Endodermal cell (in vitro differentiated cells): Measurements from ENCODE around the gene ZMIZ1. TPM values are rescaled to one million over a fixed set of nuclear protein-coding genes. Genes with fewer than 3 reads are reported as not detected.
A peak's percentile ranks its signal among the peaks of the same experiment; 100 is the strongest.

ENCODE experiments used
- DNase-seq: peaks from one replicate; pipeline ENCODE4 v3.0.0-alpha.2; 2017
- H3K27ac ChIP-seq: 2 replicates; pipeline ENCODE4 v1.5.1; 2013; ENCODE audit warnings: mild to moderate bottlenecking, low read depth, low read length, moderate library complexity
- H3K27me3 ChIP-seq: 2 replicates; pipeline ENCODE4 v1.6.1; 2013; ENCODE audit warnings: mild to moderate bottlenecking, low read length, moderate library complexity; ENCODE audit not compliant: insufficient read depth, control insufficient read depth, poor library complexity, severe bottlenecking
- H3K36me3 ChIP-seq: 2 replicates; pipeline ENCODE4 v1.7.0; 2013; ENCODE audit warnings: mild to moderate bottlenecking, low read length, moderate library complexity; ENCODE audit not compliant: control insufficient read depth, insufficient read depth
- H3K4me1 ChIP-seq: one replicate; pipeline ENCODE4 v1.7.0; 2013; ENCODE audit warnings: low read length; ENCODE audit not compliant: control insufficient read depth, insufficient read depth
- H3K4me3 ChIP-seq: 2 replicates; pipeline ENCODE4 v1.5.1; 2013; ENCODE audit warnings: mild to moderate bottlenecking, low read length, moderate library complexity
- H3K9ac ChIP-seq: 2 replicates; pipeline ENCODE4 v1.6.1; 2013; ENCODE audit warnings: mild to moderate bottlenecking, low read length, moderate library complexity; ENCODE audit not compliant: poor library complexity, severe bottlenecking; ENCODE audit errors: extremely low read depth
- H3K9me3 ChIP-seq: 2 replicates; pipeline ENCODE4 v1.6.1; 2013; ENCODE audit warnings: mild to moderate bottlenecking, low read length, moderate library complexity; ENCODE audit not compliant: control insufficient read depth
- H3K27ac Mint-ChIP-seq: 2 replicates; pipeline ENCODE4 v1.8.0; 2020; ENCODE audit warnings: mixed read lengths
- H3K27me3 Mint-ChIP-seq: 2 replicates; pipeline ENCODE4 v1.8.0; 2021; ENCODE audit warnings: mild to moderate bottlenecking, mixed read lengths; ENCODE audit not compliant: insufficient read depth
- H3K36me3 Mint-ChIP-seq: 2 replicates; pipeline ENCODE4 v1.8.0; 2020; ENCODE audit warnings: low read depth, mixed read lengths
- H3K4me1 Mint-ChIP-seq: 2 replicates; pipeline ENCODE4 v1.8.0; 2020; ENCODE audit warnings: mixed read lengths
- H3K4me3 Mint-ChIP-seq: 2 replicates; pipeline ENCODE4 v1.8.0; 2020; ENCODE audit warnings: mild to moderate bottlenecking, moderate library complexity, mixed read lengths
- H3K9me3 Mint-ChIP-seq: 2 replicates; pipeline ENCODE4 v1.8.0; 2020; ENCODE audit warnings: mild to moderate bottlenecking, mixed read lengths
- CTCF ChIP-seq: fragments of 200-600 bp; sonication (generic); conservative IDR thresholded peaks from 2 replicates; pipeline ENCODE4 v1.5.0; 2021; ENCODE audit warnings: antibody characterized with exemption, mild to moderate bottlenecking
- WGBS, 2 experiments: methylation state at CpG; one replicate each; pipeline versions ENCODE4 v1.1.5 to v1.1.7; 2013; ENCODE audit warnings: missing lambda C conversion rate in 2 of 2, mixed read lengths in 1 of 2; ENCODE audit not compliant: insufficient coverage in 1 of 2, insufficient read length in 1 of 2; 5-methylcytosine and 5-hydroxymethylcytosine counted together
- total RNA-seq, 2 donors: library from RNA; stranded (reverse); fragmentation: NEBNext Ultra II Directional in 1 of 2; extraction: Animal tissue kit (Norgen Biotek cat#: 25700) in 1 of 2; gene quantifications; 2 replicates in 1 of 2; 3 replicates in 1 of 2; pipeline ENCODE4 v1.2.1, GENCODE V29; 2021

The ZMIZ1 gene
- total RNA-seq, 2 donors from 2014 or later = 65.3 to 67.5 TPM

GRCh38 chr10:79105818-79106217 is 37.1 kb downstream of the ZMIZ1 start:
- H3K36me3 ChIP-seq = peaks cover 4% of the 10 kb centered on the region
- peaks cover 7% of the 10 kb centered on the region for H3K36me3 Mint-ChIP-seq
- H3K4me1 ChIP-seq = peaks cover 8% of the 10 kb centered on the region
- TF ChIP-seq CTCF = peak; percentile 15
- no peak overlapping the region for H3K27ac ChIP-seq
- no peak overlapping the region for H3K27ac Mint-ChIP-seq
- no peaks in the 10 kb centered on the region for H3K27me3 ChIP-seq
- 90 to 97% methylated on average over 5 to 6 of the region's 6 CpGs for WGBS, 2 experiments
- no peak overlapping the region for H3K9ac ChIP-seq
- H3K4me1 Mint-ChIP-seq = peaks cover 36% of the 10 kb centered on the region
- DNase-seq = no peak
- H3K4me3 ChIP-seq = no peak overlapping the region
- H3K4me3 Mint-ChIP-seq = no peak overlapping the region
- H3K9me3 Mint-ChIP-seq = no peaks in the 10 kb centered on the region
- H3K27me3 Mint-ChIP-seq = no peaks in the 10 kb centered on the region
- H3K9me3 ChIP-seq = no peaks in the 10 kb centered on the region

GRCh38 chr10:79106256-79107050 is 37.7 kb downstream of the ZMIZ1 start:
- H3K9me3 ChIP-seq = no peaks in the 10 kb centered on the region
- DNase-seq = no peak
- H3K27ac Mint-ChIP-seq = peak overlapping the region; percentile 41
- no peak overlapping the region for H3K9ac ChIP-seq
- H3K4me1 ChIP-seq = peaks cover 8% of the 10 kb centered on the region
- H3K9me3 Mint-ChIP-seq = no peaks in the 10 kb centered on the region
- no peak overlapping the region for H3K4me3 ChIP-seq
- H3K4me1 Mint-ChIP-seq = peaks cover 30% of the 10 kb centered on the region
- H3K36me3 ChIP-seq = peaks cover 7% of the 10 kb centered on the region
- peaks cover 13% of the 10 kb centered on the region for H3K36me3 Mint-ChIP-seq
- H3K27ac ChIP-seq = peak overlapping the region; percentile 19
- TF ChIP-seq CTCF = no peak
- 94% methylated on average over 6 to 10 of the region's 10 CpGs for WGBS, 2 experiments
- H3K27me3 ChIP-seq = no peaks in the 10 kb centered on the region
- no peak overlapping the region for H3K4me3 Mint-ChIP-seq
- no peaks in the 10 kb centered on the region for H3K27me3 Mint-ChIP-seq

GRCh38 chr10:79107736-79108264 is 39.0 kb downstream of the ZMIZ1 start:
- H3K9me3 ChIP-seq = no peaks in the 10 kb centered on the region
- peaks cover 7% of the 10 kb centered on the region for H3K36me3 ChIP-seq
- Mint-ChIP-seq H3K9me3 (no peaks in the 10 kb centered on the region), H3K27me3 (no peaks in the 10 kb centered on the region), H3K4me1 (peaks cover 39% of the 10 kb centered on the region), H3K36me3 (peaks cover 23% of the 10 kb centered on the region), H3K4me3 (no peak overlapping the region), H3K27ac (peak overlapping the region; percentile 41)
- H3K9ac ChIP-seq = no peak overlapping the region
- H3K27me3 ChIP-seq = no peaks in the 10 kb centered on the region
- DNase-seq = no peak
- no peak for TF ChIP-seq CTCF
- peak overlapping the region; percentile 61 for H3K27ac ChIP-seq
- 87 to 90% methylated on average over 2 to 4 of the region's 5 CpGs for WGBS, 2 experiments
- H3K4me3 ChIP-seq = no peak overlapping the region
- H3K4me1 ChIP-seq = peaks cover 8% of the 10 kb centered on the region
